K562 treated with DMSO at 1 percent for 12 hours (cell line): Measurements from ENCODE around the gene MFNG. TPM values are rescaled to one million over a fixed set of nuclear protein-coding genes. Genes with fewer than 3 reads are reported as not detected.

Experiments used
- total RNA-seq: library from RNA; unstranded; fragments of 300-600 nt; gene quantifications from 2 replicates; pipeline ENCODE4 v1.2.3, GENCODE V29; 2022; ENCODE audit not compliant: insufficient read depth

Gene MFNG, protein sequence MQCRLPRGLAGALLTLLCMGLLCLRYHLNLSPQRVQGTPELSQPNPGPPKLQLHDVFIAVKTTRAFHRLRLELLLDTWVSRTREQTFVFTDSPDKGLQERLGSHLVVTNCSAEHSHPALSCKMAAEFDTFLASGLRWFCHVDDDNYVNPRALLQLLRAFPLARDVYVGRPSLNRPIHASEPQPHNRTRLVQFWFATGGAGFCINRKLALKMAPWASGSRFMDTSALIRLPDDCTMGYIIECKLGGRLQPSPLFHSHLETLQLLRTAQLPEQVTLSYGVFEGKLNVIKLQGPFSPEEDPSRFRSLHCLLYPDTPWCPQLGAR
- not detected in 2 replicates for total RNA-seq

DNA sequence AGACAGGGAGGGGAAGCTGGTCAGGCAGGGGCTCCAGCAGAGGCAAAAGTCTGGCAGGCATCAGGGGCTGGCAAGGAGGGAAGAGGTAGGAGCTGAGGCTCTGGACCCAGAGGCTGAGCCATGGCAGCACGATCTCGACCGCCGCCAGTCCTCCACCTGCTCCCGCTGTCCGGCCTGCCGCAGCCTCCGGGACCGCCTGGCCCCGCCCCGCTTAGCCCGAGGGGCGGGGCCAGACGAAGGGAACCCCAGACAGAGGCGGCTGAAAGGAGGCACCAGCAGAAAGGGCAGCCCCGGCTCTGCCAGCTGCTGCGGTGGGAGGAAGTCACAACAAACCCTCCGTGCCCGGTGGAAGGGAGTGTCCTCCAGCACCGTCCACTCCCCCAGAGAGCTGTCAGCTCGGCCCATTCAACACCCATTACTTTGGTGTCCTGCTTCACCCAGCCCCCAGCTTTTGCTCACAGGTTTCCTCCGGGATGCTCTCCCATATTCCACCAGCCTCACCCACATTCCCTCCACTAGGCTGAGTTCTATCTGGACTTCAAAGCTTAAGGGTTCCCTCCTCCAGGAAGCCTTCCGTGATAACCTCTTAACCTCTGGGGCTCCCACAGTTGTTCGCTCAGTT is at the start of gene MFNG:
Gene MFNG (minus strand): TSS at position 161 of the 622 bp plus-strand sequence. CDS start 207 bp downstream, outside the sequence.

DNA sequence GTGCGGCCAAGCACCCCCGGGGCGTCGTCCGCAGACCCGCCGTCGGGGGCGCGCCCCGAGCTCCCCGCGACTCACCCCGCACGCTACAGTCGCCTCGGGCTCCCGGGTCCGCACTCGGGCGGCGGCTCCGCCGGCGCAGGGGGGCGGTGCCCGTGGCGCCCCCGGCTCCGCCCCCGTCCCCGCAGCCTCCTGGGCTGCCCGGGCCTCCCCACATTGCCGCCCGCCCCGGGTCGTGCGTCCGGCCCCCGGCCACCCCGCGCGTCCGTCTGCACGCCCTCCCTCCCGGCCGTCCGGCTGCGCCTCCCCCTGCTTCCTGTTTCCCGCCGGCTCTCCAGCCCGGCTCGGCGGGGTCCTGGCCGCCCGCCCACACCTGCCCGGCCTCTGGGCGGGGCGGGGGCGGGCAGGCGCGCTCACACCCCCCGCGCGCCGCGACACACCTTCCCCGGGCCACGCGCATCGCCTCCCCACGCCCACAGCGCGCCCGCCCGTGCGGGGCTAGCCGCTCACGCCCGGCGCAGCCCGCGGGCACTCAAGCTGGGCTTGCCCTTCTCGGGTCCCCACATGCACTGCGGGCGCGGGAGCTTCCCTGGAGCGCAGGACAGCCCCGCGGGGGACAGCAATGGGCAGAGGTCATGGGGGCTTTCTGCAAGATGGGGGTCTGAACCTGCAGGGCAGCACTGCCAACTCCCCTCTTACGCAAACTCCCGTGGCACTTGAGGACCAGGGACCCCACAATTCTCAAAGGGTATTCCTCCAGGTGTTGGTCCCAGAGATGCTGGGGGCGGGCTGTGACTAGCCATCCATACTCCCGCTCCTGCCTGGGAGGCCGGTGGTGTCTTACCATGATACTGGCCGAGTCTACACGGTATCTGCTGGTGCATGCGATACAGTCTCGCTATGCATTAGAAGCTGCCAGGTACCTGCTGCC is 33.3 kb upstream of the MFNG start, which contains the start of gene CARD10:
Gene CARD10 (minus strand): TSS at position 148 of the 928 bp plus-strand sequence. CDS start 215 bp downstream, outside the sequence.

DNA sequence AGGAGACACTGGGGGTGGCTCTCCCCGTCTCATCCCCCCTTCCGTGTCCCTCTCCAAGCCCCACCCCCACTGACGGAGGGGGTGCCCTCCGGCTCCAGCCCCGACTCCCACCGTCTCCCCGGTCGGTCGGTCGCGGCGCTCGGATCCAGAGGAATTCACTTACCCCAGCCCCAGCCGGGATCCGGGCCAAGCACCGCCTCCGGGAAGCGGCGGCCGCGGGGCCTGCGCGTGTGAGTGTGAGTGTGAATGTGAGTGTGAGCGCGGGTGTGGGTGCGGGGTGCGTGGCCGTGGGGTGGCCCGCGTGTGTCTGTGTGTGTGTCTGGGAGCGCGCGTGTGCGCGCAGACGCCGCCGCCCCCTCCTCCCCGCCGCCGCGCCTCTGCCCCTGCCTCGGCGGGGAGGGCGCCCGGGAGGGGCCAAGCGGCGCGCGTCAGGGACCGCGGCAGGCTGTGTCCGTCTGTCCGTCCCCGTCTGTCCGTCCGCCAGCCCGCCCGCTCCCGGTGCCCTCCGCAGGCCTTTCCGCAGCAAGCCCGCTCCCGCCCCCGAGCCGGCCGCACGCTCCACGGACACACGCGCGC is 59.0 kb downstream of the MFNG start, which contains the start of gene ELFN2:
Gene ELFN2 (minus strand): TSS at position 345 of the 576 bp plus-strand sequence. CDS start 51,945 bp downstream, outside the sequence.

Other genes starting within 250 kb of the MFNG start
- 239 and 319 TPM in 2 replicates for gene RAC2, start 242.1 kb downstream of the MFNG start, total RNA-seq
- gene CYTH4, start 203.9 kb downstream of the MFNG start, total RNA-seq, result 0.49 and 1.9 TPM in 2 replicates
- gene ELFN2, start 58.9 kb downstream of the MFNG start, total RNA-seq, result not detected in 2 replicates
- gene CARD10, start 33.0 kb upstream of the MFNG start, total RNA-seq, result 3.1 and 3.2 TPM in 2 replicates
- gene CDC42EP1, start 74.1 kb upstream of the MFNG start, total RNA-seq, result 24.9 and 28.1 TPM in 2 replicates
- not detected in 2 replicates for gene LGALS2, start 93.7 kb upstream of the MFNG start, total RNA-seq
- 25.1 and 29.9 TPM in 2 replicates for gene GGA1, start 122.5 kb upstream of the MFNG start, total RNA-seq
- 16.3 and 23.5 TPM in 2 replicates for gene SH3BP1, start 153.3 kb upstream of the MFNG start, total RNA-seq
- gene PDXP, start 172.3 kb upstream of the MFNG start, total RNA-seq, result 51.9 and 63.0 TPM in 2 replicates
- 977 and 1,710 TPM in 2 replicates for gene LGALS1, start 189.3 kb upstream of the MFNG start, total RNA-seq
- gene NOL12, start 200.0 kb upstream of the MFNG start, total RNA-seq, result 14.7 and 19.2 TPM in 2 replicates
- 13.4 and 16.9 TPM in 2 replicates for gene TRIOBP, start 210.7 kb upstream of the MFNG start, total RNA-seq